Stimulated activated naive CD8-positive, alpha-beta T cell treated with anti-CD3 and anti-CD28 coated beads, Interleukin-15, Interleukin-2, amounts not matched to agents 100 U/mL and 50 U/mL, for 24 hours (primary cell): Measurements from ENCODE around the gene CAPN15.

Experiments used
- ATAC-seq: fragments of 150-1000 bp; cut with Tn5 transposase; one replicate; pipeline ENCODE4 v1.10.0; 2021
- DNase-seq: peaks from one replicate; pipeline ENCODE4 v3.0.0; 2021

Gene CAPN15

GRCh38 chr16:578232-578869 lies 50.8 kb downstream of the CAPN15 start:
- ATAC-seq (no peak), DNase-seq (no peak)

- DNase-seq = peak; percentile 81
- ATAC-seq = peak; percentile 85
Measured at GRCh38 chr16:578870-579405, 51.4 kb downstream of the CAPN15 start.

- ATAC-seq (no peak), DNase-seq (no peak)
Measured at GRCh38 chr16:580141-580945, 52.8 kb downstream of the CAPN15 start.

- DNase-seq = no peak
- no peak for ATAC-seq
Measured at GRCh38 chr16:580946-581498, 53.5 kb downstream of the CAPN15 start.

GRCh38 chr16:582218-582613 lies 54.7 kb downstream of the CAPN15 start:
- DNase-seq = no peak
- ATAC-seq = no peak

GRCh38 chr16:582614-583331 lies 55.3 kb downstream of the CAPN15 start:
- no peak for ATAC-seq
- DNase-seq = no peak

- ATAC-seq = no peak
- no peak for DNase-seq
Measured at GRCh38 chr16:583470-583814, 55.9 kb downstream of the CAPN15 start.

- ATAC-seq = no peak
Measured at GRCh38 chr16:583815-584591, 56.5 kb downstream of the CAPN15 start.

GRCh38 chr16:585351-585750 lies 57.8 kb downstream of the CAPN15 start:
- ATAC-seq = no peak
- no peak for DNase-seq

More at GRCh38 chr16:583815-584591, 56.5 kb downstream of the CAPN15 start:
- DNase-seq = no peak

GRCh38 chr16:586047-586644 lies 58.6 kb downstream of the CAPN15 start:
- DNase-seq = no peak
- ATAC-seq = no peak

GRCh38 chr16:586645-587590 lies 59.4 kb downstream of the CAPN15 start:
- DNase-seq = no peak

GRCh38 chr16:588639-588888 lies 61.1 kb downstream of the CAPN15 start:
- DNase-seq (peak; percentile 72), ATAC-seq (peak; percentile 10)

More at GRCh38 chr16:586645-587590, 59.4 kb downstream of the CAPN15 start:
- ATAC-seq = no peak

GRCh38 chr16:588889-589657 lies 61.6 kb downstream of the CAPN15 start:
- ATAC-seq = peak; percentile 77
- peak; percentile 99 for DNase-seq

- ATAC-seq = peak; percentile 87
- DNase-seq = peak; percentile 99
Measured at GRCh38 chr16:589658-590187, 62.2 kb downstream of the CAPN15 start, which contains the start of gene RAB40C. TSS of gene RAB40C (plus strand) at chr16:590066. CDS start at chr16:590292, 226 bp downstream.

- DNase-seq = no peak
- ATAC-seq = no peak
Measured at GRCh38 chr16:590188-590814, 62.8 kb downstream of the CAPN15 start.

- no peak for ATAC-seq
- no peak for DNase-seq
Measured at GRCh38 chr16:590815-591200, 63.3 kb downstream of the CAPN15 start.

GRCh38 chr16:591231-591630 lies 63.7 kb downstream of the CAPN15 start:
- DNase-seq (no peak), ATAC-seq (no peak)

- DNase-seq = no peak
- ATAC-seq = no peak
Measured at GRCh38 chr16:591892-592517, 64.5 kb downstream of the CAPN15 start.
